IPS-11a (cell line): Measurements from ENCODE around the gene CENPM.
"Not testable (repeated sequence)": the region's sequence is repeated elsewhere in the genome, so short reads cannot be mapped to it uniquely, and the experiment has no call there.

Source experiments
- H3K4me3 ChIP-seq: one replicate; pipeline ENCODE4 v1.5.1; 2013; ENCODE audit warnings: low read depth, low read length, control low read depth

The CENPM gene

GRCh38 chr22:41966607-41967240, 19.8 kb upstream of the CENPM start:
- no peak overlapping the region for H3K4me3 ChIP-seq

GRCh38 chr22:41966225-41966606, 19.3 kb upstream of the CENPM start:
- no peak overlapping the region for H3K4me3 ChIP-seq

DNA sequence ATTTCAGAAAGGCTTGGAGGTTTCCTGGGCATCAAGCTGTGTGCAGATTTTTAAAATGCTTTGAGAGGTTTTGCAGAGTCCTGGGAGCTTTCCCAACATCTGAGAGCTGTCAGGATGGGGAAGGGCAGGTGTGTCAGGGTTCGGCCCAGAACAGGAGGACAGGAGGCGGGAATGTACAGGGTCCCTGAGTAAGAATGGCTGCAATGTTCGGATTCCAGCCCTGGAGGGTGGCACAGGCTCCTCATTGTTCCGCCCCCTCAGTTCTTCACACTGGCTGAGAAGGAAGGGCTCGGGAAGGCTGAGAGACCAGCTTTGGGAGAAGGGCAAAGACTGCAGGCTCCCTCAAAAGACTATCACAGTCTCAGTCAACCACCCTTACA, 17.1 kb upstream of the CENPM start:
- no peak overlapping the region for H3K4me3 ChIP-seq

- no peak overlapping the region for H3K4me3 ChIP-seq
Measured at GRCh38 chr22:41963453-41964111, 16.6 kb upstream of the CENPM start.

GRCh38 chr22:41957941-41958556, 11.1 kb upstream of the CENPM start:
- H3K4me3 ChIP-seq: no peak overlapping the region

DNA sequence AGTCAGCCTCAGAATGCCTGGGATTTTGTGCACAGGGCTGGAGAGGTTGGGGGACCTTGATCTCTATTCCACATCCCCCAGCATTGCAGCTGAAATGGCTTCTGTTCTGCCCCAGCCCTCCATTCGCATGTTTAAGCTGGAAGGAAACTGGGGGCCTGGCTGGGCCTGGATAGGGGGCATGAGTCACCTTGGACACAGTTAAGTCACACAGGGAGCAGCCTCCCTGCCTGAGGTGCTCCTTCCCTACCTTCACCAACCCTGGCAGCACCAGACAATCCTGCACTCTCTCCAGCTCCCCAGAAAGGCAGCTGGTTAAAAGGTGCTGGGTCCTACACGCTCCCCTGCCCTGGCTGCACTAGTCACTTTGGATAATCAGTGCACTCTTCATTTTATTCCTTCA, 5.8 kb upstream of the CENPM start:
- H3K4me3 ChIP-seq: no peak overlapping the region

GRCh38 chr22:41951898-41952474, 5.0 kb upstream of the CENPM start, which contains the start of gene SMIM45:
Gene SMIM45, plus strand, starts transcription at chr22:41952150.
- no peak within 1 kb of the TSS for H3K4me3 ChIP-seq

DNA sequence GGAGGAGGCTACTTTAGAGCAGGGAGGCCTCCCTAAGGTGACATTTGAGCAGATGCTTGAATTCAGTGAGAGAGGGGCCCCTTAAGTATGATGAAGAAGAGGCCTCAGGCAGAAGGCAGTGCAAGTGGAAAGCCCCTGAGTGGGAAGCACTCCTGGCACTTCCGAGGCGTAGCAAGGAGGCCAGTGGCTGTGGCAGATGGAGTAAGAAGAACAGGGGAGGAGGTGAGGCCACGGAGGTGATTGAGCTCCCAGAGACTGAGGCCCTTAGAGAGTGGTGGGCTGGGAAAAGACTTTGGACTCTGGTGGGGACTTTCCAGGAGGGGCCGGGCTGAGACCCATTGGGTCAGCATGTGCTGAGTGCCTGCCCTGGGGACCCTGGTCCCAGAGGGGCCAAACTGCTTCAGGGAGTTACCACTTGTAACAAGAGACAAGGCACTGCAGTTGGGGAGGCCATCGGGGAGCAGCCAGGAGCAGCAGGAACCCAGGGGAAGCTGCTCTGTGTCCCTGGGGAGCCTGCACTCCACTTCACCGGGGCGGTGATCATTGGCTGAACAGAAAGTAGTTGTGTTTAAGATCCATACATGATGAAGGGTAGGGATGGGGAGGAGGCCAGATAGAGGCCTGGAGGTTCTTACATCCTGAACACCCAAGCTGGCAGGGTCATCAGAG, 2.5 kb upstream of the CENPM start:
- H3K4me3 ChIP-seq: no peak overlapping the region

GRCh38 chr22:41948928-41949296, 2.0 kb upstream of the CENPM start:
- not testable (repeated sequence) for H3K4me3 ChIP-seq

GRCh38 chr22:41948142-41948541, 1.2 kb upstream of the CENPM start:
- no peak overlapping the region for H3K4me3 ChIP-seq

- no peak overlapping the region for H3K4me3 ChIP-seq
Measured at GRCh38 chr22:41947424-41948080, 600 bp upstream of the CENPM start.

DNA sequence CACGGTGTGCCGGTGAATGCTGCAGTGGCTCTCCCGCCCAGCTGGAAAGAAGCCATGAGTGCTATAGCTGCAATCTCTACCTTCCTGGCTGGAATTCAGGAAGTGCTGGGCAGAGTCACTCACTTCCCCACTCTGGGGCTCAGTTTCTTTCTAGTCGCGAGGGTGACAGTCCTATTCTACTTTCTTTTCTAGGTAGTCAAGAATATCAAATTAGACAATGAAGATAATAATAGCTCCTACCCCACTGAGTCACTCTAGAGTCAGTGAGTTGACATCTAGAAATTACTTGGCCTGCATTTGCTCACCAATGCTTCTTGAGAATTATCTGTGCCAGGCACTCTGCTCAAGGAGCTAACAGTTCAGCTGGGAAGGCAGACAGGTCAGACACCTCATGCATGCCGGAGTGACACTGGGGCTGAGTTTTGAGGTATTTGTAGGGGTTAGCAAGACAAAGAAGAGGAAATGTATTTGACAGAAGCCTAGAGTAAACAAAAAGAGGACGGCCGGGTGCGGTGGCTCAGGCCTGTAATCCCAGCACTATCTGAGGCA, 3.2 kb downstream of the CENPM start:
- H3K4me3 ChIP-seq: no peak overlapping the region

GRCh38 chr22:41940832-41941765, 5.9 kb downstream of the CENPM start:
- no peak overlapping the region for H3K4me3 ChIP-seq

DNA sequence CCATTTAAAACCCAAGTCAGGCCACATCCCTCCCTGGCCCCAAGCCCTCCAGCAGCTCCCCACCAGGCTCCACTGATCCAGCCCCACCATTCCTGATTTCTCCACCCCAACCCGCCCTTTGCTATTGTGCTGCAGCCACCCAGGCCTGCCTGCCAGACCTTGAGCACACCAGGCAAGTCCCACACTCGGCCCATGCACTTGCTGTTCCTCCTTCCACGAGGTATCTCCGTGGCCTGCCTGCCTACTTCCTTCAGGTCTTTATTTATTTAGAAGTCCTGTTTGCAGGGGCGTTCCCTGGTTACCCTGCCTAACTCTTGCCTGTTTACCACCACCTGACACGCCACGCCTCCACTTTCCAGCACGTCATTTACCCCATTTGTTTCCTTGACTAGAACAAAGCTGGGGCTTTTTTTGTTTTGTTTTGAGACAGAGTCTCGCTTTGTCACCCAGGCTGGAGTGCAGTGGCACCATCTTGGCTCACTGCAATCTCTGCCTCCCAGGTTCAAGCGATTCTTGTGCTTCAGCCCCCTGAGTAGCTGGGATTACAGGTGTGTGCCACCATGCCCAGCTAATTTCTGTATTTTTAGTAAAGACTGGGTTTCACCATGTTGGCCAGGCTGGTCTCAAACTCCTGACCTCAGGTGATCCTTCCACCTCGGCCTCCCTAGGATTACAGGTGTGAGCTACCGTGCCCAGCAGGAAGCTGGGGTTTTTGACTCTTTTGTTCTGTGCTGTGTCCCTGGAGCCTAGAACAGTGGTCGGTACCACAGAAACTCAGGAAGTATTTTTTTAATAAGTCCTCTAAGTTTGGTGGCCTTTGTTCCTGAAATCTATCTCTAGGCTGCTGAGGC, 6.7 kb downstream of the CENPM start:
- H3K4me3 ChIP-seq: no peak overlapping the region

- no peak overlapping the region for H3K4me3 ChIP-seq
Measured at GRCh38 chr22:41936894-41937169, 10.1 kb downstream of the CENPM start.

DNA sequence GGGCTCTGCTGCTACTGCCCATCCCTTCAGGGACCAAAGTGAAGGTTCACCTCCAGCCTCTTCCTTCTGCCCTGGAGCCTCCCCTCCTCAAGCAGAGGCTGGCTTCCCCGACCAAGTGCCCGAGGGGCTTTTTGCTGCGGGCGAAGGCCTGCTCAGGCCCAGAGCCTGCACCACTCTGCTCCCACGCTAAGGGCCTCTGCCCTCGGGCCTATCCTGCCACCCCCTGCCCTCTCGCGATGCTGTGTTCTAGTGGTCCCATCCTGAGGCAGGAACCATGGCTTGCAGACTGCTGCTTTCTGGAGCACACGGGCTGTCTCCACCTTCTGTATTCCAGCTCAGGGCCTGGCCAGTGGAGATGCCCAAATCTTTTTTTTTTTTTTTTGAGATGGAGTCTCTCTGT, 11.4 kb downstream of the CENPM start:
- no peak overlapping the region for H3K4me3 ChIP-seq

DNA sequence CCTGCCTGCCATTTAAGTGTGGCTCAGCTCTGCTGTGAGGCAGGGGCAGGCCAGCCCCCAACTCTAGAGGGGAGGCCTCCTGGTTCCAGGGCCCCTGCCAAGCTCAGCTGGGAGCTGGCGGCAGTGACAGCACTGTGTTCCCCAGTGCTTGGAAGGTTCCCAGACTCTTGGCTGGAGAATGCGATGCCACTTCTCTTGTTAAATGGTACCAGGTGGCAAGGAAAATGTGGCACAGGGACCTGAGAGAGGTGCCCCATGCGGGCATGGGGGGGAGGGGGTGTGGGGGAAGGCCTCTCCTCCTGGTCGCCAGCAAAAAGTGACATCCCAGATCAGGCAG, 12.0 kb downstream of the CENPM start:
- no peak overlapping the region for H3K4me3 ChIP-seq

DNA sequence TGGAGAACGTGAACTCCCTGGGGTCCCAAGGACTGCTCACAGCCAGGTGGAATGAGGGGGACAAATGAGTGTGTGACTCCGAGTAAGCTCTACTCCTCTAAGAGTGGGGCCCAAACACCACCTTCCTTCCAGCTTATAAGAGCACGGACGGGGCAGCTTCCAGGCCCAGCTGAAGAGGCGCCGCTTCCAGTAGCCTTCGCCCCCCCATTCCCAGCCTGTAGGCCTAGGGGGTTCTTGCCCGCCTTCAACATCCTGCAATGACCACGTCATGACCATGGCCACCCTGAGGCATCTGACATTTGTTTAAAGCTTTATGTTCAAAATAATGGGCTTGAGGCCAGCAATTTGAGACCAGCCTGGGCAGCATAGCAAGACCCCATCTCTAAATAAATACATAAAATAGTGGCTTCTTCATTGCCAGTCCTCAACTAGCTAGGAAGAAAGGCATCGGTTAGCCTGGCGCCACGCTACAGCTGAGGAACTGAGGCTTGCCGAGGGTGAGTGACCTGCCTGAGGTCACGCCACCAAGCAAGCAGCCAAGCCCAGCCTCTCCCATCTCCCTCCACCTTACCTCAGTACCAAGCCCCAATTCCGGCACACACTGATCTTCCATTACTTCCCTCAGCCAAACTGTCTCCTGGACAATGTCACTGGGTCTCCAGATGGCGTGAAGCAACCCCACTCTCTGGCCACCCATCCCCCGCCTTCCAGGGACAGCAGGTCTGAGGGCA, 12.5 kb downstream of the CENPM start:
- no peak overlapping the region for H3K4me3 ChIP-seq
